GM21528 (cell line): ENCODE measurements around the gene MMAB.

ENCODE experiments used
- ATAC-seq: cut with Tn5 transposase; IDR thresholded peaks from one replicate; pipeline ENCODE4 v1.9.1; 2021; ENCODE audit warnings: mild to moderate bottlenecking, moderate library complexity; ENCODE audit not compliant: unreplicated experiment, low FRiP score

Gene MMAB

GRCh38 chr12:109521831-109522230 is 51.5 kb downstream of the MMAB start:
- no peak for ATAC-seq

GRCh38 chr12:109519787-109520186 is 53.5 kb downstream of the MMAB start:
- ATAC-seq = no peak

- no peak for ATAC-seq
Measured at GRCh38 chr12:109518820-109519665, 54.3 kb downstream of the MMAB start.

- ATAC-seq = no peak
Measured at GRCh38 chr12:109517619-109518018, 55.7 kb downstream of the MMAB start.

GRCh38 chr12:109513977-109514376 is 59.3 kb downstream of the MMAB start:
- no peak for ATAC-seq

GRCh38 chr12:109513051-109513450 is 60.3 kb downstream of the MMAB start:
- ATAC-seq = no peak

- no peak for ATAC-seq
Measured at GRCh38 chr12:109512608-109513007, 60.7 kb downstream of the MMAB start.

- ATAC-seq = no peak
Measured at GRCh38 chr12:109510196-109510595, 63.1 kb downstream of the MMAB start.

GRCh38 chr12:109504068-109504467 is 69.2 kb downstream of the MMAB start:
- no peak for ATAC-seq
